H9 (cell line): ENCODE results near the gene CCDC158. TPM values are rescaled to one million over a fixed set of nuclear protein-coding genes. Genes with fewer than 3 reads are reported as not detected.

Source experiments
- DNase-seq: peaks from one replicate; pipeline ENCODE4 v3.0.0-alpha.2; 2017
- H2AFZ ChIP-seq: one replicate; pipeline ENCODE4 v1.6.1; 2013; ENCODE audit warnings: mild to moderate bottlenecking, low read length, control low read depth, moderate library complexity
- H2AK5ac ChIP-seq: 2 replicates; pipeline ENCODE4 v1.6.1; 2013; ENCODE audit warnings: low read length, control low read depth, mixed read lengths; ENCODE audit not compliant: insufficient read length
- H2BK120ac ChIP-seq: one replicate; pipeline ENCODE4 v1.6.1; 2013; ENCODE audit warnings: low read depth, mild to moderate bottlenecking, low read length, control low read depth, inconsistent platforms; ENCODE audit not compliant: poor library complexity, severe bottlenecking
- H2BK12ac ChIP-seq: 2 replicates; pipeline ENCODE4 v1.6.1; 2013; ENCODE audit warnings: low read length, control low read depth, mixed read lengths, low read depth; ENCODE audit not compliant: insufficient read length
- H2BK15ac ChIP-seq: 2 replicates; pipeline ENCODE4 v1.6.1; 2013; ENCODE audit warnings: low read depth, low read length, control low read depth
- H2BK20ac ChIP-seq: one replicate; pipeline ENCODE4 v1.6.1; 2013; ENCODE audit warnings: low read depth, mild to moderate bottlenecking, low read length, control low read depth, inconsistent platforms; ENCODE audit not compliant: poor library complexity, severe bottlenecking
- H2BK5ac ChIP-seq: 2 replicates; pipeline ENCODE4 v1.6.1; 2013; ENCODE audit warnings: low read length, control low read depth, mixed read lengths; ENCODE audit not compliant: insufficient read length
- H3K14ac ChIP-seq: 2 replicates; pipeline ENCODE4 v1.6.1; 2013; ENCODE audit warnings: low read length, control low read depth; ENCODE audit not compliant: insufficient read depth
- H3K18ac ChIP-seq: 2 replicates; pipeline ENCODE4 v1.6.1; 2013; ENCODE audit warnings: low read depth, mild to moderate bottlenecking, mixed read lengths, low read length, control low read depth; ENCODE audit not compliant: insufficient read length
- H3K23ac ChIP-seq: 2 replicates; pipeline ENCODE4 v1.6.1; 2013; ENCODE audit warnings: low read length, control low read depth, mixed read lengths, low read depth; ENCODE audit not compliant: insufficient read length
- H3K23me2 ChIP-seq: 2 replicates; pipeline ENCODE4 v1.6.1; 2013; ENCODE audit warnings: low read depth, mild to moderate bottlenecking, mixed read lengths, low read length, control low read depth; ENCODE audit not compliant: insufficient read length, poor library complexity, severe bottlenecking
- H3K27ac ChIP-seq: 2 replicates; pipeline ENCODE4 v1.5.1; 2013; ENCODE audit warnings: low read length, control low read depth, mixed read lengths, low read depth; ENCODE audit not compliant: insufficient read length
- H3K27me3 ChIP-seq: 2 replicates; pipeline ENCODE4 v1.6.1; 2013; ENCODE audit warnings: low read length, control low read depth, inconsistent platforms; ENCODE audit not compliant: insufficient read depth
- H3K4ac ChIP-seq: 2 replicates; pipeline ENCODE4 v1.6.1; 2013; ENCODE audit warnings: low read depth, mild to moderate bottlenecking, control low read depth, inconsistent platforms, low read length, moderate library complexity
- H3K4me1 ChIP-seq: 2 replicates; pipeline ENCODE4 v1.6.1; 2013; ENCODE audit warnings: low read length, control low read depth, inconsistent platforms; ENCODE audit not compliant: insufficient read depth
- H3K4me2 ChIP-seq: 2 replicates; pipeline ENCODE4 v1.6.1; 2013; ENCODE audit warnings: low read length, control low read depth, mixed read lengths; ENCODE audit not compliant: insufficient read length, insufficient read depth
- H3K56ac ChIP-seq: 2 replicates; pipeline ENCODE4 v1.6.1; 2013; ENCODE audit warnings: low read depth, mild to moderate bottlenecking, mixed read lengths, low read length, control low read depth; ENCODE audit not compliant: insufficient read length
- H3K79me1 ChIP-seq: 2 replicates; pipeline ENCODE4 v1.6.1; 2013; ENCODE audit warnings: low read depth, mild to moderate bottlenecking, moderate library complexity, low read length, control low read depth, inconsistent platforms; ENCODE audit not compliant: insufficient read depth, poor library complexity, severe bottlenecking
- H3K79me2 ChIP-seq: 2 replicates; pipeline ENCODE4 v1.6.1; 2013; ENCODE audit warnings: low read length, control low read depth, inconsistent platforms; ENCODE audit not compliant: insufficient read depth
- H3K9ac ChIP-seq: 2 replicates; pipeline ENCODE4 v1.6.1; 2013; ENCODE audit warnings: low read length, control low read depth, mixed read lengths; ENCODE audit not compliant: insufficient read length; ENCODE audit errors: extremely low read depth
- H3K9me3 ChIP-seq: one replicate; pipeline ENCODE4 v1.6.1; 2013; ENCODE audit warnings: low read depth, low read length, inconsistent platforms; ENCODE audit not compliant: control insufficient read depth
- H3T11ph ChIP-seq: one replicate; pipeline ENCODE4 v1.6.1; 2013; ENCODE audit warnings: mild to moderate bottlenecking, low read length, control low read depth, inconsistent platforms
- H4K20me1 ChIP-seq: one replicate; pipeline ENCODE4 v1.6.1; 2013; ENCODE audit not compliant: control insufficient read depth, insufficient read length, insufficient read depth
- H4K5ac ChIP-seq: 2 replicates; pipeline ENCODE4 v1.6.1; 2013; ENCODE audit warnings: low read depth, mild to moderate bottlenecking, mixed read lengths, low read length, control low read depth; ENCODE audit not compliant: insufficient read length
- H4K8ac ChIP-seq: replicated peaks from 2 replicates; pipeline ENCODE4 v1.6.1; 2013; ENCODE audit warnings: low read length, control low read depth, mixed read lengths, low read depth; ENCODE audit not compliant: insufficient read length
- H4K91ac ChIP-seq: 2 replicates; pipeline ENCODE4 v1.6.1; 2013; ENCODE audit warnings: low read depth, mild to moderate bottlenecking, moderate library complexity, mixed read lengths, low read length, control low read depth; ENCODE audit not compliant: insufficient read length
- H3K27ac Mint-ChIP-seq, 3 experiments: 2 replicates in 2 of 3; 3 replicates in 1 of 3; pipeline ENCODE4 v1.8.0; 2020 to 2021; ENCODE audit warnings: mixed read lengths in 3 of 3, mild to moderate bottlenecking in 1 of 3, moderate library complexity in 1 of 3
- H3K27me3 Mint-ChIP-seq: 2 replicates; pipeline ENCODE4 v1.8.0; 2021; ENCODE audit warnings: low read depth, mild to moderate bottlenecking, moderate library complexity, mixed read lengths
- H3K36me3 Mint-ChIP-seq, 3 experiments: 2 replicates in 2 of 3; 3 replicates in 1 of 3; pipeline ENCODE4 v1.8.0; 2020 to 2021; ENCODE audit warnings: low read depth in 3 of 3, mixed read lengths in 3 of 3; ENCODE audit not compliant: insufficient read depth in 1 of 3
- H3K4me1 Mint-ChIP-seq, 2 experiments: 2 replicates each; pipeline ENCODE4 v1.8.0; 2020; ENCODE audit warnings: mixed read lengths in 2 of 2
- H3K4me3 Mint-ChIP-seq, 2 experiments: 2 replicates in 1 of 2; 3 replicates in 1 of 2; pipeline ENCODE4 v1.8.0; 2020 to 2021; ENCODE audit warnings: mild to moderate bottlenecking in 2 of 2, mixed read lengths in 2 of 2, moderate library complexity in 1 of 2
- H3K9me3 Mint-ChIP-seq, 2 experiments: 2 replicates in 1 of 2; 3 replicates in 1 of 2; pipeline ENCODE4 v1.8.0; 2020; ENCODE audit warnings: mild to moderate bottlenecking in 2 of 2, mixed read lengths in 2 of 2, moderate library complexity in 1 of 2
- CTCF ChIP-seq: fragments of 200-600 bp; sonication (generic); conservative IDR thresholded peaks from 3 replicates; pipeline ENCODE4 v1.8.0; 2021; ENCODE audit warnings: antibody characterized with exemption, mild to moderate bottlenecking
- WGBS: extraction: QIAGEN DNeasy Blood & Tissue Kit; methylation state at CpG from one replicate; pipeline ENCODE4 v1.1.7; 2013; ENCODE audit warnings: missing lambda C conversion rate, low lambda C conversion rate, mixed read lengths; ENCODE audit not compliant: insufficient read length; ENCODE audit errors: extremely low coverage; 5-methylcytosine and 5-hydroxymethylcytosine counted together
- total RNA-seq: library from RNA; stranded (reverse); gene quantifications from 2 replicates; pipeline ENCODE4 v1.2.1, GENCODE V29; 2021

Gene CCDC158
- total RNA-seq, 1 experiment from 2014 or later: not detected

- no peak overlapping the region for H4K8ac ChIP-seq
- H2BK120ac ChIP-seq: no peak overlapping the region
- no peak overlapping the region for H2AFZ ChIP-seq
- no peak overlapping the region for H2BK12ac ChIP-seq
- H4K20me1 ChIP-seq: no peaks in the 10 kb centered on the region
- no peaks in the 10 kb centered on the region for H3K9me3 ChIP-seq
- no peak overlapping the region for H3K4me2 ChIP-seq
- no peak overlapping the region for H3T11ph ChIP-seq
- peaks cover 0 to 5% (median 4%) of the 10 kb centered on the region in 3 experiments; a peak in 3 of 7 replicates for H3K36me3 Mint-ChIP-seq
- no peak overlapping the region for H3K9ac ChIP-seq
- peaks cover 2% of the 10 kb centered on the region for H3K27me3 Mint-ChIP-seq
- no peaks in the 10 kb centered on the region for H3K79me2 ChIP-seq
- no peak overlapping the region for H2BK20ac ChIP-seq
- no peaks in the 10 kb centered on the region for H3K23me2 ChIP-seq
- no peaks in the 10 kb centered on the region for H3K27me3 ChIP-seq
- H4K5ac ChIP-seq: no peak overlapping the region
- H3K4ac ChIP-seq: no peak overlapping the region
- no peak for TF ChIP-seq CTCF
- no peak overlapping the region for H3K18ac ChIP-seq
- no peak overlapping the region for H3K14ac ChIP-seq
- H3K4me1 ChIP-seq: no peaks in the 10 kb centered on the region
- no peak overlapping the region for H2BK15ac ChIP-seq
- H3K4me3 Mint-ChIP-seq: no peak overlapping the region
- no peak for DNase-seq
- H3K27ac ChIP-seq: no peak overlapping the region
- no peak overlapping the region for H3K56ac ChIP-seq
- no CpG with 5 or more reads among the region's 7 CpGs for WGBS
- H3K27ac Mint-ChIP-seq: no peak overlapping the region
- peaks cover 13 to 17% of the 10 kb centered on the region in 2 experiments for H3K9me3 Mint-ChIP-seq
- no peak overlapping the region for H3K23ac ChIP-seq
- H3K4me1 Mint-ChIP-seq: 0 out of 4 replicates have a peak, but pooled peaks cover 0 to 4% of the 10 kb centered on the region in 2 experiments
- H2BK5ac ChIP-seq: no peak overlapping the region
- H2AK5ac ChIP-seq: no peak overlapping the region
- no peak overlapping the region for H4K91ac ChIP-seq
- H3K79me1 ChIP-seq: no peaks in the 10 kb centered on the region
Observed at GRCh38 chr4:76315267-76315918, 105.5 kb downstream of the CCDC158 start.
